ENCODE data around the gene ENO2.
A peak's percentile ranks its signal among the peaks of the same experiment; 100 is the strongest.

The ENO2 gene

DNA sequence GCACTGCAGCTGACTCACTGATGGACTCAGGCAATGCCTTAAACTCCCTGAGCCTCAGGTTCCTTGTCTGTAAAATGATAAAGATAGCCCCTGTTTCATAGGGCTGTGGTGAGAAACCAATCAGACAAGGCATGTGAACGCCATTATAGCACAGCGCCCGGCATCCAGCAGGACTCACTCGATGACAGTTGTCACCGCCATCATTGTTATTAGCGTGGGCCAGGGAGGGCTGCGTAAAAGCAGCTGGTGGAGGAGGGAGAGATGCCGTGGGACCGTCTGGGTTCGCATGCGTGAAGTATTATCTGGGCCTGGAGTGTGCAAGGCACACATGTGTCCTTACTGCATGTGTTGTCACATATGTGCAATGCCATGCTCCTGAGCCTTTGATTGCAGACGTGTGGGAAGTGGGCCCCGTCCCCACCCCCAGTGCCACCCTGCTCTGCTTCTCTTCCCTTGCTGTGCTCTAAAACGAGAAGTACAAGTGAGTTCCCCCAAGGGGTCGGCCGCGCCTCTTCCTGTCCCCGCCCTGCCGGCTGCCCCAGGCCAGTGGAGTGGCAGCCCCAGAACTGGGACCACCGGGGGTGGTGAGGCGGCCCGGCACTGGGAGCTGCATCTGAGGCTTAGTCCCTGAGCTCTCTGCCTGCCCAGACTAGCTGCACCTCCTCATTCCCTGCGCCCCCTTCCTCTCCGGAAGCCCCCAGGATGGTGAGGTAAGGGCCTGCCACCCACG is 36.6 kb downstream of the ENO2 start, which contains the start of gene PTPN6:
Gene PTPN6, plus strand, starts transcription at position 546 of the 730 bp plus-strand sequence. Its CDS starts 157 bp downstream, at position 703.
- no peak for DNase-seq

DNA sequence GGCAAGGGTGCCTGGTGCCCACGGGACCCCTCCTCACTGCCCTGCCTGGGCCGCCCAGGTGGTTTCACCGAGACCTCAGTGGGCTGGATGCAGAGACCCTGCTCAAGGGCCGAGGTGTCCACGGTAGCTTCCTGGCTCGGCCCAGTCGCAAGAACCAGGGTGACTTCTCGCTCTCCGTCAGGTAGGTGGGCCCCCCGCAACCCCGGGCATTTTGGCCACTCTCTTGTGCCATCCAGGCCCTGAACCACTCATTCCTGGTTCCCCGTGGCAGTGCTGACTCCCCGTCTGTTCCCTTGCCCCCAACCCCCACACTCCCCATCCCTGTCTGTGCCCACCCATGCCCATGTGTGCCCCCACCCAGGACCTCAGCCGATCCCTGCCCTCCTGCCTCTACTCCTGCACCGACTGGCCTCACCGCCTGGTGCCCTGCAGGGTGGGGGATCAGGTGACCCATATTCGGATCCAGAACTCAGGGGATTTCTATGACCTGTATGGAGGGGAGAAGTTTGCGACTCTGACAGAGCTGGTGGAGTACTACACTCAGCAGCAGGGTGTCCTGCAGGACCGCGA is 37.3 kb downstream of the ENO2 start:
- no peak for DNase-seq

DNA sequence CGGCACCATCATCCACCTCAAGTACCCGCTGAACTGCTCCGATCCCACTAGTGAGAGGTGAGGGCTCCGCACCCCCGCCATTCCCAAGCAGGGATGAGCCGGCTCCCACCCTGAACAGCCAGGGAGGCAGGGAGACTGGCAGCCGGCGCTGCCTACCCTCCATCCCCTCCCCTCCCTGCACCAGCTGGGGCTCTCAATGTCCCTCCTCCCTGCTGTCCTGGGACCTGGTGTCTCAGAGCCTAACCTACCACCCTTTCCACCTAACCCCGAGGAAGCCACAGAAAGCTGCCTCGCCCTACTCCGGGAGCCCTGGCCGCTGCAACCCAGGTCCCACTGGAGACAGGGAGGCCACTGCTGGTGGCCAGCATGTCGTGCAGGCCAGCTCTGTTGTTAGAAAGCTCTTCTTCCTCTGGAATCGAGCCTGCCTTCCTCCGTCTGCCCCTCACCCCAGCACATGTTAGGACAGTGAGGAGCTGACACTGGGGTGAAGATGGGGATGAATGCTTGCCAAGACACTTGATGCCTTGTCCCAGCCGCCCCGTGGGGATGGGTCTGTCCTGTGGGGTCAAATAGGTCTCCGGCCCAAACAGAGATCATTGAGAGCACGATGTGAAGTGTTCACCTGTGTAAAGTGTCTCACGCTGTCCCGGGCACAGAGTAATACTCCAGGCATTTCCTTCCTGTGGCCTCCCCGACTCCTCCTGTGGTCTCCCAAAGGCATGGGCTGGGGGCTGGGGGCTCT is 37.9 kb downstream of the ENO2 start:
- no peak for DNase-seq

DNA sequence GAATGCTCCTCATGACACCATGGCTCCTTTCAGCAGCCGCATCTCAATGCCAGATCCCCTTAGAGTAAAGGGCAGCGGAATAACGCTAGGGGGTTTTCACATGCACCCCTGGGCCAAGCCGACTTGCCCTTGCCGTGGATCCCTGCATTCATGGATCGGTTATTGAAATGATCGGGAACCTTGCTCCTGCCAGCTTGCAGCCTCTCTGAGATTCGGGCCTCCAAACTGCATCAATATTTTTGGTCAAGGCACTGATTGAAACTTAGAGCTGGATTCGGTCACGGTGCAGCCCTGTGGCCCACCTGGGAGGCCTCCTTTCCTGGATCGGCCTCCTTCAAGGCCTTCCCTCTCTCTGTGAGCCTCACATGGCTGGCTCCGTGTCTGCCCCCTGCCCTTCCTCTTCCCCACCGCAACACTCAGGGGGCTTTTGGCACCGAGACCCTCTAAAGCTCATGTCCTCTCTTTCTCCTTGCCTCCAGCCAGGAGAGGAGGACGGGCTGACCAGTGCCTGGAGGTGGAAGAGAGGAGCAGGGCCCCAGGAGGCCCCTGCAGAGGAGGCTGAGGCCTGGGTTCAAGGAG is 38.6 kb downstream of the ENO2 start:
- no peak for DNase-seq

DNA sequence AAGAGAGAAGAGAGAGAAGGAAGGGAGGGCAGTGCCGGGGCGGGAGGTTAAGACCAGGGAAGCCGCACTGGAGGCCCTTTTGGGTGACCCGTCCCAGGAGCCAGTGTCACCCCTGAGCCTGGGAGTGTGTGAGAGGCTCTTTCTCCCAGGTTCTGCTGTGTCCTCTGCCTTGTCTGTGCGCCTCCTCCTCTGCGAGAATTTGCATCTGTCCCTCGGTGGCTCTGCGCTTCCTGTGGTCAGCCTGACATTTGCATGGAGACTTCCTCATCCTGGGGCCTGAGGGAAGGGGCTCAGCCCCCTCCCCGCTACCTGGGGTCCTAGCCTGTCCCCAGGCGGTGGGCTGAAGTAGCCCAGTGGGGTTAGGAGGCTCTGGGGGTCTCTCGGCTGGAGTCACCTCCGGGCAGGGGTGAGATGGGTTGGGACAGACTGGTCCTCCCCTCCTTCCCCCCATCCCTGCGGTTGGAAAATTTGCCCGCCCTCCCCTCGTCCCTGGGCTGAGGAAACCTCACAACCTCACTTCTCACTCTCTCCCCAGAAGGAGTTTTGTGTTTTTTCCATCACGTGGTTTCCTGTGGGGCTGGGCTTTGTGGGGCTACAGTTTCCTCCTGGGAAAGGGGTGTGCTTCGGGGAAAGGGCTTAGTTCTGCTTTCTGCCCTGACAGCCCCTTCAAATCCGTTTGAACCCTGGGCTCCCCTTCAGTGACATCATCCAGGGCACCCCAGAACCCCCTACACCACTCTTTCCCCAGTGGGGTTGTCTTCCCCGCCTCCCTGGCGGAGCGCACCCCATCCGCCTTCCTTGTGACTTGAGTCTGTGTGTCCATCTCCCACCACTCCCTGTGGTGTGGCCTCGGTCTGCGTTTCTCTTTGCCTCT is 39.3 kb downstream of the ENO2 start:
- no peak for DNase-seq

DNA sequence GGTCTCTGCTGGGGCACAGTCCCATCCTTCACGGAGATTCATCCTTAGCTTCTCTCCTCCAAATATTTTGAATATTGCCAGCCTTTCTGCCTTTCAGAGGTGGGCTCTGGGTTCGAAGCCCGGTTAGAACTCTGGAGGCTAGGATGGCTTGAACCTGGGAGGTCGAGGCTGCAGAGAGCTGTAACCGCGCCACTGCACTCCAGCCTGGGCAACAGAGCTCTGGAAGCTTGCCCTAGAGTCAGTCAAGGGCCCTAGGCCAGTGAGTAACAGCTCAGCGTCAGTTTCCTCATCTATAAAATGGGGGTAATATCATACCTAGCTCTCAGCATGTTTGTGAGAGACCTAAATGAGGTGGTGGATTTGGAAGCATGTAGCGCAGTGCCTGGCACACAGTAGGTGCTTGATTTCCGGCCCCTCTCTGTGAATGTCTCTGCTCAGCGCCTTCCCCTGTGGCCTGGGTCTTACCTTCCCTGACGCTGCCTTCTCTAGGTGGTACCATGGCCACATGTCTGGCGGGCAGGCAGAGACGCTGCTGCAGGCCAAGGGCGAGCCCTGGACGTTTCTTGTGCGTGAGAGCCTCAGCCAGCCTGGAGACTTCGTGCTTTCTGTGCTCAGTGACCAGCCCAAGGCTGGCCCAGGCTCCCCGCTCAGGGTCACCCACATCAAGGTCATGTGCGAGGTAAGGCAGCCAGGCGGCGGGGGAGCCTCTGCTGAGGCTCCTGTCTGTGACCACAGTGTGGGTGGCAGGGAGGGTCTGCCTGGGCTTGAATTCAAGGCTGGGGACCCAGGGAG is 40.1 kb downstream of the ENO2 start:
- DNase-seq, result no peak

DNA sequence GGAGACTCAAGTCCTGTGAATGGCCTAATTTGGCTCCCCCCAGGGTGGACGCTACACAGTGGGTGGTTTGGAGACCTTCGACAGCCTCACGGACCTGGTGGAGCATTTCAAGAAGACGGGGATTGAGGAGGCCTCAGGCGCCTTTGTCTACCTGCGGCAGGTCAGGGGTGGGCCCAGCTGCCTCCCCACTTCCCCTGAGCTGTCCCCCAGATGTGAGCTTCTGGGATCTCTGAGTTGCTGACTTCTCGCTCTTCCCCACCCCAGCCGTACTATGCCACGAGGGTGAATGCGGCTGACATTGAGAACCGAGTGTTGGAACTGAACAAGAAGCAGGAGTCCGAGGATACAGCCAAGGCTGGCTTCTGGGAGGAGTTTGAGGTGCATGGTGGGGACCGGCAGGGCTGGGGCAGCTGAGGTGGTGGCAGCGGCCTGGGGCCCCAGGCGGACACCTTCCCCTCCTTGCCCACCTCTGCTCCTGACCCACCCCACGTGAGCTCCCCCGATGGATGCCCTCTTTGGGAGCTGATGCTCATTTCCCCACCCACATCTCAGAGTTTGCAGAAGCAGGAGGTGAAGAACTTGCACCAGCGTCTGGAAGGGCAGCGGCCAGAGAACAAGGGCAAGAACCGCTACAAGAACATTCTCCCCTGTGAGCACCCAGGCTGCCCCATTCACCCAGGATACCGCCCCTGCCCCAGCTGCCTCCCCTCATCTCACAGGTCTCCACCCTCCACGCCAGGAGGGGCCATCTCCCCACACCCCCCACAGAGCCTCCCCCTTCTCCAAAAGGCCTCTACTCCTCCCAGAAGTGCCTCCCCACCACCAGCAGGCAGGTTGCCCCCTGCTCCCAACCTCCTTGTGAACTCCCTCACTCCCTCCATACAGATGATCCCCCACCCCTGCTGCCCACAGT is 41.0 kb downstream of the ENO2 start:
- DNase-seq, result no peak

DNA sequence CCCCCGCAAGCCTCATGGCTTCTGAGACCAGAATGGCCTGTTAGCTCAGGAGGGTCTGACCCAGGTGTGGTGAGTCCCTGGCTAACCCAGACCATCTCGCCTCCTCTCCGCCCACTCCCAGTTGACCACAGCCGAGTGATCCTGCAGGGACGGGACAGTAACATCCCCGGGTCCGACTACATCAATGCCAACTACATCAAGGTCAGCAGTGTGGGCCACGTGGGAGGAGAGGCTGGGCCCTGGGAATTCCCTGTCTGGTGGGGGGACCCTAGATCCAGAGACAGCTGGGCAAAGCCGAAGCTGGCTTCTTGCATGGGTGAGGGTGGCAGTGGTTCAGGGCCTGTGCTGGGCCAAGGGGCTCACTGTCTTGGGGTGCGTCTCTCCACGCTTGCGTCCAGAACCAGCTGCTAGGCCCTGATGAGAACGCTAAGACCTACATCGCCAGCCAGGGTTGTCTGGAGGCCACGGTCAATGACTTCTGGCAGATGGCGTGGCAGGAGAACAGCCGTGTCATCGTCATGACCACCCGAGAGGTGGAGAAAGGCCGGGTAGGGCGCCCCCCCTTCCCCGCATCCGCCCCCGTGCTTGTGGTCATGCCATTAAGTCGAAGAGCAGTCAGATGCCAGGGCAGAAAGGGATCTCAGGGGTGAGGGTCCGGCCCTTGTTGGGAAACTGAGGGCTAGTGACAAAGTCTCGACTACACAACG is 41.8 kb downstream of the ENO2 start:
- DNase-seq, result no peak

DNA sequence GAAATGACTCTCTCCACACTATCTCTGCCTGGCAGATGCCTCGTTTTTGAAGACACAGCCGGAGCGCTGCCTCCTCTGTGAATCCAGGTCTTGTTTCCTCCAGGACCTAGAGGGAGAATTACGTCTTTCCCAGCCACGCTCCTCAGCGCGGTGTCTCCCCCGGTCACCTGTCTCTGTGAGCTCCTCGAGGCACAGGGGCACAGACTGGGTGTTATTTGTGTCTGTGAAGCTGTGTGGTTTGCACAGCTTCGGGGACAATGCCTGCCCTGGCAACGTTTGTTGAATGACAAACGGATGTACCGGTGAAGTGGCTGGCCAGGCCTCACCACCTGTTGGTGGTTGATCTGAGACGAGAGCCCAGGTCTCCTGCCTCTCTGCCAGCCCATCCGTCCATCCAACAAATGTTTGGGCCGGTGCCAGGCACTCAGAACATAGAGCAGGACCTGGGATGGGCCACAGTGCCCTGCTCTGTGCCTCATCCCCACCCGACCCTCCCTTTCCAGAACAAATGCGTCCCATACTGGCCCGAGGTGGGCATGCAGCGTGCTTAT is 42.8 kb downstream of the ENO2 start:
- no peak for DNase-seq

DNA sequence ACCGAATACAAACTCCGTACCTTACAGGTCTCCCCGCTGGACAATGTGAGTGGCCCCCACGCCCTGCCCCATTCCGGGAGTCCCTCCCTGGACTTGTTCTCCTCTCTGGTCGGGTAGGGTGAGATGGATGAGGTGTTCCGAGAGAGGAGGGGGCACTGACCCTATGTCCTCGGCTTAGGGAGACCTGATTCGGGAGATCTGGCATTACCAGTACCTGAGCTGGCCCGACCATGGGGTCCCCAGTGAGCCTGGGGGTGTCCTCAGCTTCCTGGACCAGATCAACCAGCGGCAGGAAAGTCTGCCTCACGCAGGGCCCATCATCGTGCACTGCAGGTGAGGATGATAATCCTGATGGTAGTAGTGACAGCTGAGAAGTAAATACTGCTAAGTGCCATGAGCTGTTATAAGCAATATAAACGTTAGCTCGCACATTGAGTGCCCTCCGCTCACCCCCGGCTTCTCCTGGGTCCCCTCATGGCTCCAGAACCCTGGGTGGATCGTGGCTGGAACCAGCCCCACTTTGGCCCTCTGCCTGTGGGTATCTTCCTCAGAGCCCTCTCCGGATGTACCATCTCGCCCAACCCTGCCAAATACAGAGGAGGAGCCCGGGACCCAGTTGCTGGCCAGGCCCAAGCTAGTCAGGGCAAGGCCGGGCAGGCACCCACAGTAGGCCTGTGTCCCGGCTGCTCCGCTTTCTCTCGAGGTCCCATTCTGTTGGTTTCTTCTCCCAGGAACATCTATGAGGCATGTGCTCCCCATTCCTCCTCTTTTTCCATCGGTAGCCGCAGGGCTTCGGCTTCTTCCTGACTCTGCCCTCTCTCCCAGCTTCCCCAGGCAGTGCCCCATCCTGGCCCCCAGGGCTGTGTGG is 43.6 kb downstream of the ENO2 start:
- no peak for DNase-seq

DNA sequence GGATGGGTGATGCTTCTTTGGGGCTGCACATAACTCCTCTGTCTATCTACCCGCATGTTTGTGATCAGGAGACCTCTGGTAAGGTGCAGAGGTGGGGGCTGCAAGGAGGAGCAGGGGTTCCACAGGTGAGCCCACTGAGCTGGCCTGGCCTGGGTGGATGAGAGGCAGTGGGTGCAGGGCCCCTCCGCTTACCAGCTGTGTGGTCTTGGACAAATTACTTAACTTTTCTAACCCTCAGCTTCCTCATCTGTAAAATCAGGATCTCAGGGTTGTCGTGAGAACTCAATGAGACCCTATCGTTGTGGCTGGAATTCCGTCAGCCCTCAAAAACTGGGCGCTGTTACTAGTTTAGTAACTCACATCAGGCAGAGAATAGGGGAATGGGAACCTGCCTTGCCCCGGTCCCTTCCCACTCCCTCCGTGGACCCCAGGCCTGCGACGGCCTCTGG is 44.3 kb downstream of the ENO2 start:
- DNase-seq, result no peak

DNA sequence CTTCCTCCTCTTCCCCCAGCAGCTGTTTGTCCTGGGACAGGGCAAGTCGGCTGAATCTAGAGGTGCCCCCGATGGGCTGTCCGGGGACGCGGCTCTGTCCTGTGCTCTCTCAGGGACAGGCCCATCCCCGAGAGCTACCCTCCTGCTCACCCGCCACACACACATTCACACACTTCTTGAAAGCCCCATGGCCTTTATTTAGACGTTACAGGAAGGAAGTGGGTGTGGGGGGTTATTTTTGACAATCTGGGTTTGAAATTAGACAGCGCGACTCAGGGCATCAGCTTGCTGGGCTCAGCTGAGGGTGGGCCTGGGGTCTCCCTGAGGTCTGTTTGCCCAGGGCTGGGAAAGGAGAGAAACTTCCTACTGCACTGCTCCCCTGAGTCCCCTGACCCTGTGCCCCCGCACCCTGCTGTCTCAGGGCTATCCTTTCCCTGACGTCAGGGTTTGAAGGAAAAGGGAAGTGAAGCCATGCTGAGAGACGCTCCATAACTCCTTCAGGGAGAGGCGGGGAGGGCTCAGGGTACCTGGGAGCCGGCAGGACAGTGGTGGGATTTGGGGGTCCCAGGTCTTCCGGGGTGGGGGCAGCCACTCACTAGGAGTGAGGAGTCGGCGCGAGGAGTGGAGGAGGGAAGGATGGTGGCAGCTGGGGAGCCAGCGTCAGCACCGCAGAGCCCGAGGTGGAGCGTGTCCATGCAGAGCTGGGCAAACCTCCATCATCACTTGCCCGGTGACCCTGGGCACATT is 44.9 kb downstream of the ENO2 start:
- DNase-seq, result no peak

DNA sequence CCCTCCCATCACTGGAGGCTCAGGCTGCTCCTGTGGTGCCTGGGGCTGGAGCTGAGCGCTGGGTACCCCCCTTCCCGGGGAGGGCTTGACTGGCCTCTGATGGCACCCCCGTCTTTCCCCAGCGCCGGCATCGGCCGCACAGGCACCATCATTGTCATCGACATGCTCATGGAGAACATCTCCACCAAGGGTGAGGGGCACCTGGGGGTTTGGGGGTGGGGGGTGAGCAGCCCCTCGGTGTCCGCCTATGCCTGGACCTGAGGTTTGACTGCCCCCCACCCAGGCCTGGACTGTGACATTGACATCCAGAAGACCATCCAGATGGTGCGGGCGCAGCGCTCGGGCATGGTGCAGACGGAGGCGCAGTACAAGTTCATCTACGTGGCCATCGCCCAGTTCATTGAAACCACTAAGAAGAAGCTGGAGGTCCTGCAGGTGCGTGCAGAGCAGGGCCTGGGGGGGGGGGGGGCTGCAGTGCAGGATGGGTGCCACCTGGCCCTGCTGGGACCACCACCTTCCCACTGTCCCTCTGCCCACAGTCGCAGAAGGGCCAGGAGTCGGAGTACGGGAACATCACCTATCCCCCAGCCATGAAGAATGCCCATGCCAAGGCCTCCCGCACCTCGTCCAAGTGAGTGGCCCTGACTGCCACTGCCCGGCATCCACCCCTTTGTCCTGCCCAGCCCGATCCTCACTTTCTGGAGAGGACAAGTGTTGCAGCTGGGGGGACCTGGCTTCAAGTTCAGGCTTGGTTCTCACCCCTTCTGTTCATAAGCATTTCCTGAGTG is 45.6 kb downstream of the ENO2 start:
- DNase-seq, result no peak

DNA sequence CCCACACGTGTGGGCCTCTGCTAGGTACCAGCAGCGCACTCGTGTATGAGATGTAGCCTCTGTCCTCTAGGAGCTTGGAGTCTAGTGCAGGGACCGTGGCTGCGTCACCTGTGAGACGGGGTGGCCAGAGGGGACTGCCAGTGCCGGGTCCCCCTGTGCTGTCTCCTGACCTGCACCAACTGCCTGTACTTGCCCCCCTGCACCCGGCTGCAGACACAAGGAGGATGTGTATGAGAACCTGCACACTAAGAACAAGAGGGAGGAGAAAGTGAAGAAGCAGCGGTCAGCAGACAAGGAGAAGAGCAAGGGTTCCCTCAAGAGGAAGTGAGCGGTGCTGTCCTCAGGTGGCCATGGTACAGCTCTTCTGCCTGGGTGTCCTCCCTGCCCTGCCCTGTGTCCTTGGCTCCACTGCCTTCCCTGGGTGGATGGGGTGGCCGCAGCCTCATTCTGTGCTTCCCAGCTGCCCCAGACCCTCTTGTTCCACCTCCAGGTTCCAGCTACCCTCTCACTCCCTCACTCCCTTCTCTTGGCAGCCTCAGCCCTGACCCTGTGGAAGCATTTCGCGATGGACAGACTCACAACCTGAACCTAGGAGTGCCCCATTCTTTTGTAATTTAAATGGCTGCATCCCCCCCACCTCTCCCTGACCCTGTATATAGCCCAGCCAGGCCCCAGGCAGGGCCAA is 46.4 kb downstream of the ENO2 start:
- DNase-seq, result no peak

DNA sequence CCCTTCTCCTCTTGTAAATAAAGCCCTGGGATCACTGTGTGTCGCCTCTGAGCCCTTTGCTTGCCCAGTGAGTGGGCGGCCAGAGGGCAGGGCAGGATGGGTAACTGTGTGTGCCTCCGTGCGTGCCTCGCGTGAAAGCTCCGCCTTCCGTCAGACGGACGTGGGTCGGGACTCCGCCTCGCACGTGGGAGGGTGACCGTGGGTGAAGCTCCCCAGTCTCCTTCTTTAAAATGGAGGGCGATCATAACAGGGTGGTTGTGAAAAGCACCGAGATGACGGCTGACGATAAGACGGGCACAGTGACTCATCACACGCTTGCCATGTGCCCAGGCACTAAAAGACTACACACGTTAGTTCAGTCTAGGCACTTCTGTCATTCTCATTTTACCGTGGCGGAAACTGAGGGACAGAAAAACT is 46.9 kb downstream of the ENO2 start:
- DNase-seq, result peak; percentile 39

DNA sequence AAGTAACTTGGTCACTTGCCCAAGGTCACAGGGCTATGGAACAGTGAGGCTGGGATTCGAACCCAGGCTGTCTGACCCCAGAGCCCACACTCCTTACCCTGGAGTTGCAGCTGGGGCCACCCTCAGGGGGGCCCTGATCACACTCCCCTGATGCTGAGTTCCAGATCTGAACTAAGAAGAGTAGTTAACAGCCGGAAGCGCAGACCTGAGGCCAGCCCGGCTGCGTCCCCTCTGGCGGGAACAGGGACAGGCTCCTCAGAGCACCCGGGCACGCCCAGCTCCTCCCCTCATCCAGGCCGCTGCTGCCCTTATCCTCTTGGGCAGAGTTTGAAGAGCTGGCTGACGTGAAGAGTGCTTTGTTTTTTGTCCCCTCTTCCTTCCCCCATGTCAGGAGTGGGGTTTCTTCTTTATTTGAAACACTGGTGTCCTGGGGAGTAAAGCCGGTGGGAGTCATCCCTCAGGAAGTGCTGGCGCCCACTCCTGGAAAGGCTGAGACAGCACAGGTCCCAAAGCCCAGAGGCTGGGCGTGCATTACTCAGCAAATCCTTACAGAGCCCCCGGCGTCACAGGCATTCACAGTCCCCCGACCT is 47.4 kb downstream of the ENO2 start:
- DNase-seq, result peak; percentile 49
